K562 (cell line): ENCODE measurements around the gene FANCG. TPM values are rescaled to one million over a fixed set of nuclear protein-coding genes. Genes with fewer than 3 reads are reported as not detected.

ENCODE experiments used
- FOXJ3 ChIP-seq: sonication (generic); formaldehyde crosslinking; IDR thresholded peaks from 2 replicates; pipeline ENCODE4 v1.4.0; 2020; ENCODE audit warnings: mild to moderate bottlenecking, missing genetic modification reagents
- NFYB ChIP-seq: IDR thresholded peaks from 2 replicates; pipeline ENCODE4 v1.6.1; 2011; ENCODE audit warnings: mild to moderate bottlenecking, moderate library complexity; ENCODE audit not compliant: insufficient read length; ENCODE audit errors: extremely low read depth
- POLR2G ChIP-seq: fragments of 200-400 bp; formaldehyde crosslinking; IDR thresholded peaks from 2 replicates; pipeline ENCODE4 v1.6.1; 2017; ENCODE audit warnings: low read depth, mild to moderate bottlenecking, antibody characterized with exemption, low read length, moderate library complexity
- POLR3A ChIP-seq: IDR thresholded peaks from 2 replicates; pipeline ENCODE4 v1.6.1; 2011; ENCODE audit warnings: borderline replicate concordance, mild to moderate bottlenecking, moderate library complexity; ENCODE audit not compliant: insufficient read length, insufficient read depth; ENCODE audit errors: extremely low read depth
- SAFB2 ChIP-seq: fragments of 200-400 bp; formaldehyde crosslinking; IDR thresholded peaks from 2 replicates; pipeline ENCODE4 v1.6.1; 2018; ENCODE audit warnings: borderline replicate concordance, low read length, low read depth, moderate library complexity; ENCODE audit not compliant: severe bottlenecking
- TEAD2 ChIP-seq: fragments of 450-650 bp; IDR thresholded peaks from 2 replicates; pipeline ENCODE4 v1.6.1; 2016; ENCODE audit warnings: missing genetic modification characterization, control low read depth, missing compliant biosample characterization
- TEAD4 ChIP-seq, 2 experiments: sonication (generic) in 1 of 2; formaldehyde crosslinking in 1 of 2; IDR thresholded peaks; 2 replicates each; pipeline versions ENCODE4 v1.6.1 to v1.8.0; 2012 to 2022; ENCODE audit warnings: borderline replicate concordance in 1 of 2, inconsistent platforms in 1 of 2, low read length in 1 of 2, mild to moderate bottlenecking in 1 of 2, missing genetic modification reagents in 1 of 2
- THRAP3 ChIP-seq: fragments of 450-650 bp; IDR thresholded peaks from 2 replicates; pipeline ENCODE4 v1.6.1; 2016; ENCODE audit warnings: mild to moderate bottlenecking, inconsistent platforms, borderline replicate concordance
- TSHZ1 ChIP-seq: fragments of 250-450 bp; sonication (Bioruptor Pico); IDR thresholded peaks from 2 replicates; pipeline ENCODE4 v1.4.0; 2020; ENCODE audit warnings: mild to moderate bottlenecking, moderate library complexity
- VEZF1 ChIP-seq: fragments of 200-800 bp; sonication (Bioruptor generic); IDR thresholded peaks from 2 replicates; pipeline ENCODE4 v1.6.1; 2017; ENCODE audit warnings: missing genetic modification characterization, missing compliant biosample characterization
- ZNF318 ChIP-seq, 2 experiments: fragments of 450-650 bp; IDR thresholded peaks; 2 replicates each; pipeline ENCODE4 v1.6.1; 2016; ENCODE audit warnings: mild to moderate bottlenecking in 2 of 2, borderline replicate concordance in 1 of 2, low read depth in 1 of 2, moderate library complexity in 1 of 2
- ZNF79 ChIP-seq: fragments of 250-450 bp; sonication (Bioruptor Pico); IDR thresholded peaks from 2 replicates; pipeline ENCODE4 v1.4.0; 2020; ENCODE audit warnings: low read depth, mild to moderate bottlenecking, moderate library complexity
- polyA plus RNA-seq, 8 experiments: library from polyadenylated mRNA; depleted of rRNA in 4 of 8; stranded (reverse) in 5 of 8; unstranded in 3 of 8; fragments of >200 nt; fragmentation: Nextera tagmentation in 2 of 8; fragmentation: Illumina TruSeq in 1 of 8; extraction: Ambion mirVana in 2 of 8; extraction: Trizol in 1 of 8; gene quantifications; 2 replicates each; pipeline versions ENCODE4 v1.2.1 to v1.2.3, GENCODE V29; 2011 to 2014; ENCODE audit warnings: inconsistent platforms in 1 of 8, missing spikeins in 1 of 8
- total RNA-seq, 7 experiments: library from RNA; depleted of rRNA in 6 of 7; stranded (reverse); fragments of >200 nt in 6 of 7; fragmentation: Illumina TruSeq in 2 of 7; extraction: Trizol in 2 of 7; gene quantifications; 2 replicates each; pipeline versions ENCODE4 v1.2.1 to v1.2.3, GENCODE V29; 2011 to 2021; ENCODE audit warnings: low replicate concordance in 1 of 7

FANCG gene
- total and polyA plus RNA-seq, 9 of the 15 experiments (the other 6 are each of a cell fraction or from before 2014, with no cell fraction given) = 7.5 to 43.9 (median 31.0) TPM

GRCh38 chr9:35115680-35116538, 36.2 kb upstream of the FANCG start, which contains the start of gene ATOSB (continued):
- TF ChIP-seq ZNF318 (IDR thresholded peaks at IDR 0.05; ENCODE audit: borderline replicate concordance in 1 of 2, low read depth in 1 of 2) = no peak
- no peak for TF ChIP-seq ZNF79 (CRISPR knock-in tag)
- TF ChIP-seq TSHZ1 = no peak
- no peak for TF ChIP-seq FOXJ3 (CRISPR knock-in tag)
- no peak for TF ChIP-seq SAFB2
- TF ChIP-seq POLR2G = peak; percentile 45; the same call in 1 of the 2 replicates
- TF ChIP-seq VEZF1 = peak; percentile 66
- TF ChIP-seq THRAP3 = no peak
- TF ChIP-seq TEAD4 (IDR thresholded peaks at IDR 0.05; ENCODE audit: low read length) = no peak
- no peak for TF ChIP-seq TEAD4 (CRISPR knock-in tag; IDR thresholded peaks at IDR 0.05; ENCODE audit: borderline replicate concordance)
- no peak for TF ChIP-seq NFYB
- no peak for TF ChIP-seq POLR3A
- no peak for TF ChIP-seq TEAD2 (tag)
